ENCODE data around the gene SH3TC1. TPM values are rescaled to one million over a fixed set of nuclear protein-coding genes. Genes with fewer than 3 reads are reported as not detected.

The SH3TC1 gene
- total RNA-seq, 1 donor from 2014 or later, result 0.70 TPM

GRCh38 chr4:8233672-8234484 lies 34.8 kb downstream of the SH3TC1 start:
- Mint-ChIP-seq H3K4me1 (ENCODE audit: unreplicated experiment) (peaks cover 16% of the 10 kb centered on the region), H3K36me3 (ENCODE audit: unreplicated experiment) (peaks cover 1% of the 10 kb centered on the region), H3K27ac (ENCODE audit: unreplicated experiment) (no peak overlapping the region), H3K27me3 (ENCODE audit: unreplicated experiment) (no peaks in the 10 kb centered on the region), H3K4me3 (ENCODE audit: unreplicated experiment) (no peak overlapping the region), H3K9me3 (ENCODE audit: unreplicated experiment) (no peaks in the 10 kb centered on the region)
- TF ChIP-seq CTCF (IDR thresholded peaks at IDR 0.05), result no peak
- no peak for DNase-seq (ENCODE audit: extremely low spot score, unreplicated experiment)

GRCh38 chr4:8234715-8235114 lies 35.6 kb downstream of the SH3TC1 start:
- Mint-ChIP-seq H3K4me1 (ENCODE audit: unreplicated experiment) (peaks cover 13% of the 10 kb centered on the region), H3K27ac (ENCODE audit: unreplicated experiment) (no peak overlapping the region), H3K36me3 (ENCODE audit: unreplicated experiment) (peaks cover 1% of the 10 kb centered on the region), H3K4me3 (ENCODE audit: unreplicated experiment) (no peak overlapping the region), H3K27me3 (ENCODE audit: unreplicated experiment) (no peaks in the 10 kb centered on the region), H3K9me3 (ENCODE audit: unreplicated experiment) (no peaks in the 10 kb centered on the region)
- DNase-seq (ENCODE audit: extremely low spot score, unreplicated experiment), result no peak
- no peak for TF ChIP-seq CTCF (IDR thresholded peaks at IDR 0.05)

- Mint-ChIP-seq H3K4me3 (ENCODE audit: unreplicated experiment) (no peak overlapping the region), H3K27me3 (ENCODE audit: unreplicated experiment) (no peaks in the 10 kb centered on the region), H3K27ac (ENCODE audit: unreplicated experiment) (no peak overlapping the region), H3K9me3 (ENCODE audit: unreplicated experiment) (no peaks in the 10 kb centered on the region), H3K4me1 (ENCODE audit: unreplicated experiment) (peaks cover 13% of the 10 kb centered on the region), H3K36me3 (ENCODE audit: unreplicated experiment) (peaks cover 1% of the 10 kb centered on the region)
- DNase-seq (ENCODE audit: extremely low spot score, unreplicated experiment), result no peak
- no peak for TF ChIP-seq CTCF (IDR thresholded peaks at IDR 0.05)
Measured at GRCh38 chr4:8235224-8235623, 36.1 kb downstream of the SH3TC1 start.

GRCh38 chr4:8235686-8236085 lies 36.6 kb downstream of the SH3TC1 start:
- peaks cover 1% of the 10 kb centered on the region for H3K36me3 Mint-ChIP-seq (ENCODE audit: unreplicated experiment)
- H3K4me3 Mint-ChIP-seq (ENCODE audit: unreplicated experiment), result no peak overlapping the region
- no peaks in the 10 kb centered on the region for H3K9me3 Mint-ChIP-seq (ENCODE audit: unreplicated experiment)
- no peak for DNase-seq (ENCODE audit: extremely low spot score, unreplicated experiment)
- TF ChIP-seq CTCF (IDR thresholded peaks at IDR 0.05), result no peak
- no peak overlapping the region for H3K27ac Mint-ChIP-seq (ENCODE audit: unreplicated experiment)
- no peaks in the 10 kb centered on the region for H3K27me3 Mint-ChIP-seq (ENCODE audit: unreplicated experiment)
- H3K4me1 Mint-ChIP-seq (ENCODE audit: unreplicated experiment), result peaks cover 9% of the 10 kb centered on the region

- no peak for TF ChIP-seq CTCF (IDR thresholded peaks at IDR 0.05)
- DNase-seq (ENCODE audit: extremely low spot score, unreplicated experiment), result no peak
- no peak overlapping the region for H3K27ac Mint-ChIP-seq (ENCODE audit: unreplicated experiment)
- H3K36me3 Mint-ChIP-seq (ENCODE audit: unreplicated experiment), result peaks cover 1% of the 10 kb centered on the region
- H3K4me3 Mint-ChIP-seq (ENCODE audit: unreplicated experiment), result no peak overlapping the region
- H3K4me1 Mint-ChIP-seq (ENCODE audit: unreplicated experiment), result peaks cover 3% of the 10 kb centered on the region
- no peaks in the 10 kb centered on the region for H3K9me3 Mint-ChIP-seq (ENCODE audit: unreplicated experiment)
- no peaks in the 10 kb centered on the region for H3K27me3 Mint-ChIP-seq (ENCODE audit: unreplicated experiment)
Measured at GRCh38 chr4:8236106-8236919, 37.2 kb downstream of the SH3TC1 start.
